Liver (tissue), 3 donors: ENCODE results near the gene SGCD.

Experiments
- RAD21 ChIP-seq, 2 donors: IDR thresholded peaks; 2 replicates each; pipeline ENCODE4 v1.6.1; 2016; ENCODE audit warnings: antibody characterized with exemption in 2 of 2, mild to moderate bottlenecking in 2 of 2
- TAF1 ChIP-seq: conservative IDR thresholded peaks from 2 replicates; pipeline ENCODE4 v1.6.1; 2016; ENCODE audit warnings: antibody characterized with exemption, mild to moderate bottlenecking
- TF ChIP-seq, protein P1 (sequence below): IDR thresholded peaks from 2 replicates; pipeline ENCODE4 v1.6.1; 2016; ENCODE audit warnings: antibody characterized with exemption
- TF ChIP-seq, protein P2 (sequence below): fragments of 150-350 bp; IDR thresholded peaks from 2 replicates; pipeline ENCODE4 v1.5.1; 2017; ENCODE audit warnings: improper control_type of control experiment, low read depth, low read length; ENCODE audit not compliant: missing input control
- TF ChIP-seq, protein P3 (sequence below): IDR thresholded peaks from 2 replicates; pipeline ENCODE4 v1.6.1; 2016; ENCODE audit warnings: antibody characterized with exemption
- donor health status: healthy.
- donor health status: healthy.

DNA sequence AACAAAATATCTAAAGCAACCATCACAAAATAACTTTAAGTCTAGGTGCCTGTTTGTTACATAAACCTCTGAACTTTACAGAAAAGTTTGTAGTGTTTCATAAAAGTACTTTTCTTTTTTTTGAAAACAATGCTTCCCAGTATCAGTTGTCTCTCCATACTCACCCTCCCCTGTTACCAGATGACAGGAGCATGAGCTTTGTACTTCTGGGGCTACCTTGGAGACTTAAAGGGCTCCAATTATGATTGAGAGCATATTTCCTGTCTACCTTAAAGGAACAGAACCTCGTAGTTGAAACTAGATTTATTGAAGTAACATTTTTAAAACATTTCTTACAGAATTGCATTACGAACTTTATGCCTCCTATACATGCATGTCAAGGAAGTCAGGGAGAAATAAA is 467.7 kb downstream of the SGCD start:
- TF ChIP-seq, protein P1, sequence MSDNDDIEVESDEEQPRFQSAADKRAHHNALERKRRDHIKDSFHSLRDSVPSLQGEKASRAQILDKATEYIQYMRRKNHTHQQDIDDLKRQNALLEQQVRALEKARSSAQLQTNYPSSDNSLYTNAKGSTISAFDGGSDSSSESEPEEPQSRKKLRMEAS, result no peak
- TF ChIP-seq, protein P2, sequence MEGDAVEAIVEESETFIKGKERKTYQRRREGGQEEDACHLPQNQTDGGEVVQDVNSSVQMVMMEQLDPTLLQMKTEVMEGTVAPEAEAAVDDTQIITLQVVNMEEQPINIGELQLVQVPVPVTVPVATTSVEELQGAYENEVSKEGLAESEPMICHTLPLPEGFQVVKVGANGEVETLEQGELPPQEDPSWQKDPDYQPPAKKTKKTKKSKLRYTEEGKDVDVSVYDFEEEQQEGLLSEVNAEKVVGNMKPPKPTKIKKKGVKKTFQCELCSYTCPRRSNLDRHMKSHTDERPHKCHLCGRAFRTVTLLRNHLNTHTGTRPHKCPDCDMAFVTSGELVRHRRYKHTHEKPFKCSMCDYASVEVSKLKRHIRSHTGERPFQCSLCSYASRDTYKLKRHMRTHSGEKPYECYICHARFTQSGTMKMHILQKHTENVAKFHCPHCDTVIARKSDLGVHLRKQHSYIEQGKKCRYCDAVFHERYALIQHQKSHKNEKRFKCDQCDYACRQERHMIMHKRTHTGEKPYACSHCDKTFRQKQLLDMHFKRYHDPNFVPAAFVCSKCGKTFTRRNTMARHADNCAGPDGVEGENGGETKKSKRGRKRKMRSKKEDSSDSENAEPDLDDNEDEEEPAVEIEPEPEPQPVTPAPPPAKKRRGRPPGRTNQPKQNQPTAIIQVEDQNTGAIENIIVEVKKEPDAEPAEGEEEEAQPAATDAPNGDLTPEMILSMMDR, result no peak
- TF ChIP-seq TAF1, result no peak
- no peak for TF ChIP-seq RAD21 (IDR thresholded peaks at IDR 0.05)
- TF ChIP-seq, protein P3, sequence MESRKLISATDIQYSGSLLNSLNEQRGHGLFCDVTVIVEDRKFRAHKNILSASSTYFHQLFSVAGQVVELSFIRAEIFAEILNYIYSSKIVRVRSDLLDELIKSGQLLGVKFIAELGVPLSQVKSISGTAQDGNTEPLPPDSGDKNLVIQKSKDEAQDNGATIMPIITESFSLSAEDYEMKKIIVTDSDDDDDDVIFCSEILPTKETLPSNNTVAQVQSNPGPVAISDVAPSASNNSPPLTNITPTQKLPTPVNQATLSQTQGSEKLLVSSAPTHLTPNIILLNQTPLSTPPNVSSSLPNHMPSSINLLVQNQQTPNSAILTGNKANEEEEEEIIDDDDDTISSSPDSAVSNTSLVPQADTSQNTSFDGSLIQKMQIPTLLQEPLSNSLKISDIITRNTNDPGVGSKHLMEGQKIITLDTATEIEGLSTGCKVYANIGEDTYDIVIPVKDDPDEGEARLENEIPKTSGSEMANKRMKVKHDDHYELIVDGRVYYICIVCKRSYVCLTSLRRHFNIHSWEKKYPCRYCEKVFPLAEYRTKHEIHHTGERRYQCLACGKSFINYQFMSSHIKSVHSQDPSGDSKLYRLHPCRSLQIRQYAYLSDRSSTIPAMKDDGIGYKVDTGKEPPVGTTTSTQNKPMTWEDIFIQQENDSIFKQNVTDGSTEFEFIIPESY, result no peak
